HL-60/S4 treated with phorbol 12-myristate 13-acetate at 8.2 ng/mL for 4 days and 3 days (cell line): Measurements from ENCODE around the gene EGR1.

Experiments
- in situ Hi-C: fragments of 300-500 bp; cut with MboI; formaldehyde crosslinking; loops from 2 replicates; pipeline ENCODE4 v1.15.0; 2022; ENCODE audit warnings: low sequenced_read_pairs

The EGR1 gene

DNA sequence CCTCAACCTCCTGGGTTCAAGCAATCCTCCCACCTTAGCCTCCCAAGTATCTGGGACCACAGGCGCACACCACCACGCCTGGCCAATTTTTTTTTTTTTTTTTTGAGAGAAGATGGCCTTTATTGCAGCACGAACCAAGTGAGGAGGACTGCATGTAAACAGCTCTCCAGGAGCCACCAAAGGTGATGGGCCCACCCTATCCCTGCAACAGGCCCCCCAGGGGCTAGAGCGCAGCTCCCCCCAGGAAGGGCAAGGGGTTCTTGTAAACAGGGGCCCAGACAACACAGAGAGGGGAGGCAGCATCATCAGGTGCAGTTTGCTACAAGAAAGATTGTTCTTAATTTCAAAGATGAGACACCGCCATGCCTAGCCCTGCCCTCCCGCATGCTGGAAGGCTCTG lies 12.6 kb upstream of the EGR1 start:
- in situ Hi-C loops = no loop called here

DNA sequence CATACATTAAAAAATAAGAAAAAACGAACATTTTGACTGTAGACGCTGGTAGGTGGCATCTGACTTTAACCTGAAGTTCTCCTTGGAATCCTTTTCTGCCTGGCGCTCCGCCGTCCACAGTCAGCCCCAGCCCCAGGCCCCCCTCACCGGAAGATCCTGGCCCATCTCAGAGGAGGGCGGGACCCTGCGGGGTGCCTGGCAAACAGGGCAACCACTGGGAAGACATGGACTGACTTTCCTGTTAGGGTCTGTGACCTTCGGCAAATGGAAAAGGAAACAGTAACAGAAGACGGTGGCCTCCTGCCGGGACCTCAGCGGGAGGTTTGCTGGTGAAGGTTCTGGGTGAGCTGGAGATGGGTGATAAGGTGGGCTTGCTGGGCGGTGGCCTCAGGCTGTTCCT lies 11.7 kb upstream of the EGR1 start:
- in situ Hi-C loops = no loop called here

DNA sequence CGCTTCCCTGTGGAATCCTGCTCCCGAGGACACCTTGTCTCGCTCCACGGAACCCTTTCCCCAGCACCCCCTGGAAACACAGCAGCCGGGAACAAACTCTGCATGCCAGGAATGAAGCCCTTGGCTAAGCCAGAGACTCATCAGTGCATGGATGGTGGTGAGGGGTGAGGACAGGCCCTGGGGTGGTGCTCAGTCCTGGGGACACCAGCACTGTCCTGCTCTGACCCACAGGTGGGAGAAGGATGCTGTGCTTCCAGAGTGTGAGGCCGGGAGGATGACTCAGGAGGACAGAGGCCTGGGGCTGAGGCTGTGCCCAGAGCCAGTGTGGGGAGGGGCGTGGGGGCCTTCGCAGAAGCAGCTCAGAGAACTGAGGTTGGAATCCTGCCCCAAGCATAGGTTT lies 11.2 kb upstream of the EGR1 start:
- in situ Hi-C loops = no loop called here

DNA sequence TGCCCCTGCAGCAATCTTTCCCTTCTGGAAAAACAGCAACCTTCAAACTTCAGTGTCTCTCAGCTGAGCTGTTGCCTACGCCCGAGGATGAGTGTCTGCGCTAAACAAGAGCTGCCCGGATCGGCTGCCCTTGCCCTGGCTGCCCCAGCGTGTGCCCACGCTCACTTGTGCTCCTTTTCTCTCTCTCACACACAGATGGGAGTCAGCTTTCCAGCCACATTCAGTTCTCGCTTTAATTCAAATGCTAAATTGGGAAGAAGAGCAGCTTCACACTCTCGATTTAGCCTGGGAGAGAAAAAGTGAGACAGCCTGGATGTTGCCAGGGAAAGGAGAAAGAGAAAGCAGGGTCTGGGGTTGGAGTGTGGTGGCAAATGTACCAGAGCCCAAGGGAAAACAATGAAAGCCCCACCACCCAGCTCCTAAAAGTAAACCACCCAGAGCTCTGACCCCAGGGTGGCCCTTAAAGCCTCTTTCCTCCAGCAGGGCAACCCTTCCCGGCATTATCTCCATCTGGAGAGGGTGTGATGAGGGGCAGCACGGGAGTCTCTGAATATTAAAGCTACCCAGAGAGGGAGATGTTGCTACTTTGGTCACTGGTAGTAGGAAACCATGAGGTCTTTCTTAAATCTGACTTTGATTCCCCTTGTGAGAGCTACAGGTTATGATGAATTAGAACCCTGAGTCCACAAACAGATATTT lies 9.9 kb upstream of the EGR1 start:
- in situ Hi-C loops = no loop called here

DNA sequence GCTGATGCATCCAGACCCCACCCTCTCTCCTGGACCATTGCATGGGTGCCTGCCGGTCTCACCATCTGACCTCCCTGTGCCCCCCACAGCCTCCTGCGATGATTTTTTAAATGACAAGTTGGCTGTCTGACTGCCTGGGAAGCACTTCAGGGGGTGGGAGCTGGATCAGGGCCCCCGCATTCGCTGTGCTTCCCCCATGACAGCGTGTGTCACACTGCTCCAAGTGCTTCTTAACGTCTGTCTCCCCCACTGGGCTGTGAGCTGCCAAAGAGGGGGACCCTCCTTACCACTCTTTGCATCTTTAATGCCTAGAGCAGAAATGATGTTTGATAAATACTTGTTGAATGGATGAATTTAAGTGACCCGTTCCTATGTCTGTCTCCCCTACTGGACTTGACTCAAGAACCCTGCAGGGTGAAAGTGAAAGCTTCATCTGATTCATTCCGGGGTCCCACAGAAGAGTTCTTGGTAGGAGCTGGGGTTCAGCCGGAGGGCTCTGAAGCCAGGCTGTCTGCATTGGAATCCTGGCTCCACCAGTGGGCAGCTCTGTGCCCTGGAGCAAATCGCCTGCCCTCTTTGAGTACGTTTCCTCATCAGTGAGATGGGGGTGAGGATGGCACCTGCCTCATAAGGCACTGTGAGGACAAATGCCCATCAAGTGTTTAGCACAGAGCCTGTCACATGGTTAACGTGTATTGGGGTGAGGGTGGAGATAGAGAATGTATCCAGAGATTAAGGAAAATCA lies 7.6 kb upstream of the EGR1 start:
- in situ Hi-C loops = no loop called here

DNA sequence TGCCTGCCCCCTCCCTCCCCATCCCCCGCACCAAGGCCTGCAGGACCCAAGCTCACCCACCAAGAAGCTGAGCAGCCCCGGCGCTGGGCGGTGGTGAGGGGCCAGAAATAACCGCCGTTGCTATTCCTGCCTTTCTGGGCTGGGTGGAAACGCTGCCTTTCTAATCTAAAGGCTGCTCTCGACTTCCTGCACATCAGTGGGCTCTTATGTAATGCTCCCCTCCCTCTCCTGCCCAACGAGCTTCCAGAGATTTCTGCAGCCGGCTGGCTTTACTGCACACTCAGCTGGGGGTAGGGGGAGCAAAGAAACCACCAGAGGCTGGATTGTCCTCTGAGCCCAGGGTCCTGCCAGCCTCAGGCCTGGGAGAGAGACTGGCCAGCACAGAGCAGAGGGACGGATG lies 6.9 kb upstream of the EGR1 start:
- in situ Hi-C loops = no loop called here

DNA sequence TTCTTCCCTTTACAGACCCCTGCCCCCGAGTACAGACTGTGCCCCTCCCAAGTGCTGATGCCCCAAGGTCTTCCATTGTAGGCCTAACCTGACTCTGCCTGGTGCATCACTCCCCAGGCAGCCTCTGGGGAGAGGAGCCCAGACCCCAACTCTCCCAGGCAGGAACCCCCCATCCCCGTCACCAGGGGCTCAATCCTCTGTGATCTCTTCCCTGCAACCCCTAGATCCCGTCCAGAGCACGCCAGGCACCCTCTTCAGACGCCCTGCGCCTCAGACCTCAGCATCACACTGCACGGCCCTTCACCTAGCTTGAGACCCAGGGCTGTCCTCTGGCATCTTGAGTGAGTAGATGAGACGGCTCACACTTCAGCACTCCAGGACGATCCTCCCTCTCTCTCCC lies 6.4 kb upstream of the EGR1 start:
- in situ Hi-C loops = no loop called here

DNA sequence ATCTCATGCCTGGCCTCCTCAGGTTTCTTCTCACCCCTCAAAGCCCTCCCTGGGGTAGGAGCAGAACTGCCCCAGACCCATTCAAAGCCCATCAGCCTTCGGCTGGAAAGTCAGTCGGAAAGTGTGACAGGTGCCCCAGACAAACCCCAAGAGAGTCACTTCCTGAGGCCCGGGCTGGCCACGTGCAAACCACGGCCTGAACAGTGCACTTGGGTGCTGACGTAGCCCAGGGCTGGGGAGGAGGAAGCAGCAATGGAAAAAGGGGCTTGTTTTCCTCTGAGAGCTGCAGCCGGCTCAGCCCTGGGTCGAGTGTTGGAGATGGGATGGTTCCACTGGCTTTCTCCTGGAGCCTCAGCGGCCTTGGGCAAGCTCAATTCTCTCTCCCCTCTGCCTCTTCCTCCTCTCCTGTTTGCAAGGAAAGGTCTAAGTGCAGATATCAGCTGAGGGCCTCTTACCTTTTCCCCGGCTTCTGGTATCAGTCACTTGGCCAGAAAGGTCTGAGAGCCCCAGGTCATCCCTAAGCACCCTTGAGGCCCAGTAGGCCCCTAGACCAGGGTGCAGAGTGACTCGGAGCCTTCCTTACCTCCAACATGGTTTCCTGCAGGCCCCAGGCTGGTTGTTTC lies 5.9 kb upstream of the EGR1 start:
- in situ Hi-C loops = no loop called here

DNA sequence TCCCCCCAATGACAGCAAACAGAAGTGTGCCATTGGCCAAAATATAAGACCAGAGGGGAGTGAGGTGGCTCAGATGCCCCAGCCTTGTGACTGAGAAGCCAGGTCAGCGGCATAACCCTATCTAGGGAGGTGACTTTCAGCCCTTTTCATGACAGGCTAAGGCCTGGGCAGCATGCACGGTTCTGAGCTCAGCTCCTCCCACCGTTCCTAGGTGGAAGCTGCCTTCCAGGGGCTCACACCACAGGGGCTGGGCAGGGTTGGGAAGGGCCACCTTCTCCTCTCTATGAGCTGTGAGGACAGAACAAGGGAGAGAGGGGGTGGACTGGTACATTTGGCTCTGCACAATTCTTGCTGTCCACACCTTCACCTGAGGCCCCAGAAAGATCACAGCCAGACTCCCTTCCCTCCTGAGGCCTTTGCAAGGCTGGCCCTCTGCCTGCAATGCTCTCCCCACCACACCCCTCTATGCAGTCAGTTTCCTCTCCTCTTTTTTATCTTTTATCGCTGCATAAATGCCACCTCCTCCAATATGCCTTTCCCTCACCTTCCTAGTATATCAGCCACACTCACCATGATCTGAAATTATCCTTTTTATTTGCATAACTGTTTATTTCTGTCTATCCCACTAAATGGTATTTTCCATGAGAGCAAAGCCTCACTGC lies 5.1 kb upstream of the EGR1 start:
- in situ Hi-C loops = no loop called here

DNA sequence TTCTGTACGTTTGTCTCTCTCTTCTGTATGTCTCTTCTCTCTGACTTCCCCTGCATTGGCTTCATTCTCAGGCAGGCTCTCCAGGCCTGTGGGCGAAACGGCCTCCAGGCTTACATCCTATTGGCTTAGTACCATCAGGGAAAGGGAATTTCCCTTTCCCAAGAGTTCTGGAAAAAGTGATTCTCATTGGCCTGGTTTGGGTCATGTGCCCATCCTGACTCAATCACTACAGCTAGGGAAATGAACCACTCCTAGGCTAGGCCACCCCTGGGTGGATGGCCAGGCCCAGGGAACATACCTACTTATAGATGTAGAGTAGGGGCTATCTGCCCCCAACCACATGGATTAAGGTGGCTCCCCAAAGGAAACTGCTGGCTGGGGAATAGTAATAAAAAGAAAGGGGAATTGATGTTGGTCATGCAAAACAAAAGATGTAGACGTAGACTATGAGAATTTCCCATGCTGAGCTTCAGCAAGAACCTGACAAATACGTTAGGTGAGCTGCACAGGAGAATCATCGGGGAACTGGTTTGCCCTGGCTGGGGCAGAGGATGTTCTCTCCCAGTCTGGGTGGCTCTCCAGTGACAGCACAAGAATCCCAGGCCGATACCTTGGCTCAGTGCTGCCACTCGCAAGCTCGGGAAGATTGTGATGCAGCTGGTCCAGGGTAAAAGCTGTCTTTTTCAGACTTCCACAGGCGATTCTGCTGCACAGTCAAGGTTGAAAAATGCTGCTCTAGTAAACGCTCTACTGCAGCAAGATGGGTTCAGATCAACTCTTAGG lies 3.7 kb upstream of the EGR1 start:
- in situ Hi-C loops = no loop called here

DNA sequence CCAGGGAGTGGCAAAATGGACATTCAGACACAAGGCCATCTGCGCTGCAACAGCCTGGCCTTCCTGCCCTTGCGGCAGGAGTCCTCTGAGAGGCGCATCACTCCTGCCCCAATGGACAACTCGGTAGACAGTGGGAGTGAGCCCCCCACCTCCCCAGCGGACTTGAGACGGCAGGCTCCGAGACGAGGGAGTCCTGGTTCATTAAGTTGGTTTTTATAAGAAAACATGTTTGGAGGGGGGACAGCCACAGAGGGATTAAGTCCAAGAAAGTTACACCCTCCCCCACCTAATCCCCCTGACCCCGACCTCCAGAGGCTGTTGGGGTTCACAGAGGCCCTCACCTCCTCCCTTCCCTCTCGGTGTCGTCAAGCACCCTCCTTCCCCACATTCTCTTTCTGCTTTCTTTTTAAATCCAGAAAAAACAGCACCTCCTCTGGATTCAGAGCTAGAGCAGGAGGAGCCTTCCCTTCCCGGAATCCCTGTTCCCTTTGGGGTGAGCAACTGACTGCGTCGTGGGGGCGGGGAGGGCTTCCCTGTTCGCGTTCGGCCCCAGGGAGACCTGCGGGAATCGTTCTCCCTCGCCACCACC lies 1.8 kb upstream of the EGR1 start:
- in situ Hi-C loops = no loop called here

DNA sequence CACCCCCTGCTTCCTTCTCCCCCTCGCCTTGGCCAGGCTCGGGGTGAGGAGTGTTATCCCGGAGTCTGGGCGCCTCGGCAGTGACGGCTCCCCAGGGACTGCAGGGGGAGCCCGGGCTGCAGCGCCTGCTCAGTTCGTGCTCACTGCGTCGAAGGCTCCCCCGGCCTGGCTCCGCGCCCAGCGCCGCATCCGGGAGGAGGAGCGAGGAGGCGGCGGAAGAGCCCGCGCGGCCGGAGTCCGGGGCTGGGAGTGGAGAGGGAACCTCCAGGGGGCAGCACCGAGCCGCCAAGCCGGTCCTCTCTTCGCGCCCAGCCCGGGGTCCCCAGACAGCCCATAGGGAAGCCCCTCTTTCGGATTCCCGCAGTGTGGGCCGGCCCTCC lies 1.3 kb upstream of the EGR1 start:
- in situ Hi-C loops = no loop called here

DNA sequence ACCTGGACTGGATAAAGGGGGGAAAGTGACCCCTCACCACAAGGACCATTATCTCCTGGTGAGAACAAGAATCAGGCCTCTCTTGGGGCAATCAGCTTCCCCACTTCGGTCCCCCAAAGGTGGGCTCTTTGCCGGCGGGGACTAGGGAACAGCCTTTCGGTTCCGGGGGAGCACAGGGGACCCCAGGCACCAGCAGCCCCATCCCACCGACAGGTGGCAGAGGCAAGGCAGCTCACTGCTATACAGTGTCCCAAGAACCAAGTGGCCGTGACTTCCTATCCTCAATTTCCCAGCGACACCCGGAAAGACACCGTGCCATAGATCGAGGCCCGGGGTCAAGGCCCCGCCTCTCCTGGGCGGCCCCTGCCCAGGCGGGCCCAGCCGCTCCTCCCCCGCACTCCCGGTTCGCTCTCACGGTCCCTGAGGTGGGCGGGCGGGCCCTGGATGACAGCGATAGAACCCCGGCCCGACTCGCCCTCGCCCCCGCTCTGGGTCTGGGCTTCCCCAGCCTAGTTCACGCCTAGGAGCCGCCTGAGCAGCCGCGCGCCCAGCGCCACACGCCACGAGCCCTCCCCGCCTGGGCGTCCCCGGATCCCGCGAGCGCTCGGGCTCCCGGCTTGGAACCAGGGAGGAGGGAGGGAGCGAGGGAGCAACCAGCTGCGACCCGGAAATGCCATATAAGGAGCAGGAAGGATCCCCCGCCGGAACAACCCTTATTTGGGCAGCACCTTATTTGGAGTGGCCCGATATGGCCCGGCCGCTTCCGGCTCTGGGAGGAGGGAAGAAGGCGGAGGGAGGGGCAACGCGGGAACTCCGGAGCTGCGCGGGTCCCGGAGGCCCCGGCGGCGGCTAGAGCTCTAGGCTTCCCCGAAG lies 655 bp upstream of the EGR1 start:
- in situ Hi-C loops = no loop called here

DNA sequence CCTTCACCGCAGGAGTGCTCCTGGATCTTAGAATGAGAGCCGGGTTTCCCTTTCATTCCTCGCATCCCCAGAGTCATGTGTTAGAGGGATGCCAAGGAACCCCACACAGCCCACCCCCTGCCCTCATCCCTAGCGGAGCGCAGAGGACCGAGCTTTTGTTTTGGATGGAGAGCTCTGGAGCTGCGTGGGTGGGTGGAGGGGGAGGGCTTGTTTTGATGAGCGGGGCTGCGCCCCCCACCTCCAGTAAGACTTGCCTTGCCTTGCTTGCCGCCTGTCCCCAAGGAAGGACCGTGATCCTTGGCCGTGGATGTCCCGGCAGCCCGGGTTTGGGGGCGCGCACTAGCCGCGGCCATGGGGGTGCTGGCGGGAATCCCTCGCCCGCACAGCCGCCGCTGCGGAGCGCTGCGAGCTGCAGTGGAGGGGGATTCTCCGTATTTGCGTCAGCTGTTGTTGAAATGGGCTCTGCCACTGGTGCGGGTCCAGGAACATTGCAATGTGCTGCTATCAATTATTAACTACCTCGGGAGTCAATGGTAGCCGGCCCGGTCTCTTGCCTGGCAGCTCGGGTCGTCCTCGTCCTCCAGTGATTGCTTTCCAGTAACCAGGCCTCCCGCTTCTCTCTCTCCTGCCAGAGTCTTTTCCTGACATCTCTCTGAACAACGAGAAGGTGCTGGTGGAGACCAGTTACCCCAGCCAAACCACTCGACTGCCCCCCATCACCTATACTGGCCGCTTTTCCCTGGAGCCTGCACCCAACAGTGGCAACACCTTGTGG lies 1.0 kb downstream of the EGR1 start:
- in situ Hi-C loops = no loop called here

DNA sequence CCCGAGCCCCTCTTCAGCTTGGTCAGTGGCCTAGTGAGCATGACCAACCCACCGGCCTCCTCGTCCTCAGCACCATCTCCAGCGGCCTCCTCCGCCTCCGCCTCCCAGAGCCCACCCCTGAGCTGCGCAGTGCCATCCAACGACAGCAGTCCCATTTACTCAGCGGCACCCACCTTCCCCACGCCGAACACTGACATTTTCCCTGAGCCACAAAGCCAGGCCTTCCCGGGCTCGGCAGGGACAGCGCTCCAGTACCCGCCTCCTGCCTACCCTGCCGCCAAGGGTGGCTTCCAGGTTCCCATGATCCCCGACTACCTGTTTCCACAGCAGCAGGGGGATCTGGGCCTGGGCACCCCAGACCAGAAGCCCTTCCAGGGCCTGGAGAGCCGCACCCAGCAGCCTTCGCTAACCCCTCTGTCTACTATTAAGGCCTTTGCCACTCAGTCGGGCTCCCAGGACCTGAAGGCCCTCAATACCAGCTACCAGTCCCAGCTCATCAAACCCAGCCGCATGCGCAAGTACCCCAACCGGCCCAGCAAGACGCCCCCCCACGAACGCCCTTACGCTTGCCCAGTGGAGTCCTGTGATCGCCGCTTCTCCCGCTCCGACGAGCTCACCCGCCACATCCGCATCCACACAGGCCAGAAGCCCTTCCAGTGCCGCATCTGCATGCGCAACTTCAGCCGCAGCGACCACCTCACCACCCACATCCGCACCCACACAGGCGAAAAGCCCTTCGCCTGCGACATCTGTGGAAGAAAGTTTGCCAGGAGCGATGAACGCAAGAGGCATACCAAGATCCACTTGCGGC lies 1.8 kb downstream of the EGR1 start:
- in situ Hi-C loops = no loop called here

DNA sequence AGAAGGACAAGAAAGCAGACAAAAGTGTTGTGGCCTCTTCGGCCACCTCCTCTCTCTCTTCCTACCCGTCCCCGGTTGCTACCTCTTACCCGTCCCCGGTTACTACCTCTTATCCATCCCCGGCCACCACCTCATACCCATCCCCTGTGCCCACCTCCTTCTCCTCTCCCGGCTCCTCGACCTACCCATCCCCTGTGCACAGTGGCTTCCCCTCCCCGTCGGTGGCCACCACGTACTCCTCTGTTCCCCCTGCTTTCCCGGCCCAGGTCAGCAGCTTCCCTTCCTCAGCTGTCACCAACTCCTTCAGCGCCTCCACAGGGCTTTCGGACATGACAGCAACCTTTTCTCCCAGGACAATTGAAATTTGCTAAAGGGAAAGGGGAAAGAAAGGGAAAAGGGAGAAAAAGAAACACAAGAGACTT lies 2.4 kb downstream of the EGR1 start:
- in situ Hi-C loops = no loop called here

DNA sequence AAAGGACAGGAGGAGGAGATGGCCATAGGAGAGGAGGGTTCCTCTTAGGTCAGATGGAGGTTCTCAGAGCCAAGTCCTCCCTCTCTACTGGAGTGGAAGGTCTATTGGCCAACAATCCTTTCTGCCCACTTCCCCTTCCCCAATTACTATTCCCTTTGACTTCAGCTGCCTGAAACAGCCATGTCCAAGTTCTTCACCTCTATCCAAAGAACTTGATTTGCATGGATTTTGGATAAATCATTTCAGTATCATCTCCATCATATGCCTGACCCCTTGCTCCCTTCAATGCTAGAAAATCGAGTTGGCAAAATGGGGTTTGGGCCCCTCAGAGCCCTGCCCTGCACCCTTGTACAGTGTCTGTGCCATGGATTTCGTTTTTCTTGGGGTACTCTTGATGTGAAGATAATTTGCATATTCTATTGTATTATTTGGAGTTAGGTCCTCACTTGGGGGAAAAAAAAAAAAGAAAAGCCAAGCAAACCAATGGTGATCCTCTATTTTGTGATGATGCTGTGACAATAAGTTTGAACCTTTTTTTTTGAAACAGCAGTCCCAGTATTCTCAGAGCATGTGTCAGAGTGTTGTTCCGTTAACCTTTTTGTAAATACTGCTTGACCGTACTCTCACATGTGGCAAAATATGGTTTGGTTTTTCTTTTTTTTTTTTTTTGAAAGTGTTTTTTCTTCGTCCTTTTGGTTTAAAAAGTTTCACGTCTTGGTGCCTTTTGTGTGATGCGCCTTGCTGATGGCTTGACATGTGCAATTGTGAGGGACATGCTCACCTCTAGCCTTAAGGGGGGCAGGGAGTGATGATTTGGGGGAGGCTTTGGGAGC lies 3.1 kb downstream of the EGR1 start:
- in situ Hi-C loops = no loop called here
